Endodermal cell (in vitro differentiated cells): ENCODE measurements around the gene PLOD2. TPM values are rescaled to one million over a fixed set of nuclear protein-coding genes. Genes with fewer than 3 reads are reported as not detected.

Experiments used
- DNase-seq: peaks from one replicate; pipeline ENCODE4 v3.0.0-alpha.2; 2017
- H3K27ac ChIP-seq: 2 replicates; pipeline ENCODE4 v1.5.1; 2013; ENCODE audit warnings: mild to moderate bottlenecking, low read depth, low read length, moderate library complexity
- H3K27me3 ChIP-seq: 2 replicates; pipeline ENCODE4 v1.6.1; 2013; ENCODE audit warnings: mild to moderate bottlenecking, low read length, moderate library complexity; ENCODE audit not compliant: insufficient read depth, control insufficient read depth, poor library complexity, severe bottlenecking
- H3K36me3 ChIP-seq: 2 replicates; pipeline ENCODE4 v1.7.0; 2013; ENCODE audit warnings: mild to moderate bottlenecking, low read length, moderate library complexity; ENCODE audit not compliant: control insufficient read depth, insufficient read depth
- H3K4me1 ChIP-seq: one replicate; pipeline ENCODE4 v1.7.0; 2013; ENCODE audit warnings: low read length; ENCODE audit not compliant: control insufficient read depth, insufficient read depth
- H3K4me3 ChIP-seq: 2 replicates; pipeline ENCODE4 v1.5.1; 2013; ENCODE audit warnings: mild to moderate bottlenecking, low read length, moderate library complexity
- H3K9ac ChIP-seq: 2 replicates; pipeline ENCODE4 v1.6.1; 2013; ENCODE audit warnings: mild to moderate bottlenecking, low read length, moderate library complexity; ENCODE audit not compliant: poor library complexity, severe bottlenecking; ENCODE audit errors: extremely low read depth
- H3K9me3 ChIP-seq: 2 replicates; pipeline ENCODE4 v1.6.1; 2013; ENCODE audit warnings: mild to moderate bottlenecking, low read length, moderate library complexity; ENCODE audit not compliant: control insufficient read depth
- H3K27ac Mint-ChIP-seq: 2 replicates; pipeline ENCODE4 v1.8.0; 2020; ENCODE audit warnings: mixed read lengths
- H3K27me3 Mint-ChIP-seq: 2 replicates; pipeline ENCODE4 v1.8.0; 2021; ENCODE audit warnings: mild to moderate bottlenecking, mixed read lengths; ENCODE audit not compliant: insufficient read depth
- H3K36me3 Mint-ChIP-seq: 2 replicates; pipeline ENCODE4 v1.8.0; 2020; ENCODE audit warnings: low read depth, mixed read lengths
- H3K4me1 Mint-ChIP-seq: 2 replicates; pipeline ENCODE4 v1.8.0; 2020; ENCODE audit warnings: mixed read lengths
- H3K4me3 Mint-ChIP-seq: 2 replicates; pipeline ENCODE4 v1.8.0; 2020; ENCODE audit warnings: mild to moderate bottlenecking, moderate library complexity, mixed read lengths
- H3K9me3 Mint-ChIP-seq: 2 replicates; pipeline ENCODE4 v1.8.0; 2020; ENCODE audit warnings: mild to moderate bottlenecking, mixed read lengths
- CTCF ChIP-seq: fragments of 200-600 bp; sonication (generic); conservative IDR thresholded peaks from 2 replicates; pipeline ENCODE4 v1.5.0; 2021; ENCODE audit warnings: antibody characterized with exemption, mild to moderate bottlenecking
- WGBS, 2 experiments: methylation state at CpG; one replicate each; pipeline versions ENCODE4 v1.1.5 to v1.1.7; 2013; ENCODE audit warnings: missing lambda C conversion rate in 2 of 2, mixed read lengths in 1 of 2; ENCODE audit not compliant: insufficient coverage in 1 of 2, insufficient read length in 1 of 2; 5-methylcytosine and 5-hydroxymethylcytosine counted together
- total RNA-seq, 2 donors: library from RNA; stranded (reverse); fragmentation: NEBNext Ultra II Directional in 1 of 2; extraction: Animal tissue kit (Norgen Biotek cat#: 25700) in 1 of 2; gene quantifications; 2 replicates in 1 of 2; 3 replicates in 1 of 2; pipeline ENCODE4 v1.2.1, GENCODE V29; 2021

Gene PLOD2
- total RNA-seq, 2 donors from 2014 or later, result 37.9 to 65.5 TPM

GRCh38 chr3:146177519-146177918, 16.5 kb upstream of the PLOD2 start:
- peaks cover 1% of the 10 kb centered on the region for H3K36me3 Mint-ChIP-seq
- no peak for TF ChIP-seq CTCF
- no peaks in the 10 kb centered on the region for H3K36me3 ChIP-seq
- no peak overlapping the region for H3K4me3 ChIP-seq
- H3K4me3 Mint-ChIP-seq, result no peak overlapping the region
- no peaks in the 10 kb centered on the region for H3K9me3 ChIP-seq
- no peaks in the 10 kb centered on the region for H3K27me3 ChIP-seq
- WGBS, 2 experiments, result 90% methylated on average over 1 of the region's 1 CpG; no CpG with 5 or more reads in 1 of the 2 experiments
- no peak overlapping the region for H3K27ac ChIP-seq
- no peaks in the 10 kb centered on the region for H3K9me3 Mint-ChIP-seq
- peaks cover 8% of the 10 kb centered on the region for H3K4me1 Mint-ChIP-seq
- no peak for DNase-seq
- peaks cover 2% of the 10 kb centered on the region for H3K27me3 Mint-ChIP-seq
- no peak overlapping the region for H3K27ac Mint-ChIP-seq
- no peak overlapping the region for H3K9ac ChIP-seq
- H3K4me1 ChIP-seq, result peaks cover 4% of the 10 kb centered on the region

- WGBS, 2 experiments, result 91 to 100% methylated on average over 3 of the region's 3 CpGs
- Histone ChIP-seq H3K27me3 (no peaks in the 10 kb centered on the region), H3K9ac (no peak overlapping the region), H3K4me1 (peaks cover 4% of the 10 kb centered on the region), H3K36me3 (no peaks in the 10 kb centered on the region), H3K9me3 (no peaks in the 10 kb centered on the region), H3K27ac (no peak overlapping the region), H3K4me3 (no peak overlapping the region)
- peaks cover 8% of the 10 kb centered on the region for H3K4me1 Mint-ChIP-seq
- peaks cover 2% of the 10 kb centered on the region for H3K27me3 Mint-ChIP-seq
- no peaks in the 10 kb centered on the region for H3K9me3 Mint-ChIP-seq
- H3K4me3 Mint-ChIP-seq, result no peak overlapping the region
- peaks cover 1% of the 10 kb centered on the region for H3K36me3 Mint-ChIP-seq
- TF ChIP-seq CTCF, result no peak
- no peak overlapping the region for H3K27ac Mint-ChIP-seq
- DNase-seq, result no peak
Measured at GRCh38 chr3:146177072-146177471, 16.1 kb upstream of the PLOD2 start.

- WGBS, 2 experiments, result 83 to 100% methylated on average over 1 of the region's 1 CpG
- H3K4me1 ChIP-seq, result no peaks in the 10 kb centered on the region
- no peak overlapping the region for H3K4me3 ChIP-seq
- H3K36me3 ChIP-seq, result no peaks in the 10 kb centered on the region
- no peaks in the 10 kb centered on the region for H3K27me3 Mint-ChIP-seq
- no peaks in the 10 kb centered on the region for H3K4me1 Mint-ChIP-seq
- no peak overlapping the region for H3K27ac Mint-ChIP-seq
- no peaks in the 10 kb centered on the region for H3K9me3 Mint-ChIP-seq
- no peaks in the 10 kb centered on the region for H3K9me3 ChIP-seq
- no peak overlapping the region for H3K27ac ChIP-seq
- H3K27me3 ChIP-seq, result no peaks in the 10 kb centered on the region
- H3K9ac ChIP-seq, result no peak overlapping the region
- H3K4me3 Mint-ChIP-seq, result no peak overlapping the region
- no peak for DNase-seq
- no peaks in the 10 kb centered on the region for H3K36me3 Mint-ChIP-seq
- no peak for TF ChIP-seq CTCF
Measured at GRCh38 chr3:146172586-146172985, 11.6 kb upstream of the PLOD2 start.
